ENCODE results near the gene LRMDA.

DNA sequence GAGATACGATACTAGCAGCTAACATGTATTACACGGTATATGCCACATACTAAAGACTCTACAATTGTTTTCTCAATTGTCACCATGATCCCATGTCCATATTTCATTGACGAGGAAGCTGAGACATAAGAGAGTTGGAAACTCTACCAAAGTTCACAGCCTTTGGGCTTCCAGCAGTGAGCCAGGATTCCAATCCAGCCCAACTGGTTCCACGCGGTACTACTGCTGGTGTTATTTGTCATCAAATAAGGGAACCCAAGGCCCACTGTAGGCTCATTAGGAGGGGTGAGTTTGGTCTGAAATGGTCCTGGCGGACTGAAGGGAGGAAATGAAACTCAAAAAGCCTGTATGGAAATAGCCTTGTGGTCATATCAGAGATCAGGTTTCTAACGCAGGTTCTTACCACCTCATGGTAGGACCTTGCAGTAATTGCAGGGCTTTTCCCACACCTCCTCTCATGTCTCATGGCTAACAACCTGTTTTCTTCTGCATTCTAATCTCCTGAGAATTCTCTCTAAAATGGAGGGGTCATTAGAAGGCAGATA is 814.6 kb downstream of the LRMDA start:
- TF ChIP-seq EZH2 (IDR thresholded peaks at IDR 0.05; ENCODE audit: low read length): no peak
- TF ChIP-seq, protein P1, sequence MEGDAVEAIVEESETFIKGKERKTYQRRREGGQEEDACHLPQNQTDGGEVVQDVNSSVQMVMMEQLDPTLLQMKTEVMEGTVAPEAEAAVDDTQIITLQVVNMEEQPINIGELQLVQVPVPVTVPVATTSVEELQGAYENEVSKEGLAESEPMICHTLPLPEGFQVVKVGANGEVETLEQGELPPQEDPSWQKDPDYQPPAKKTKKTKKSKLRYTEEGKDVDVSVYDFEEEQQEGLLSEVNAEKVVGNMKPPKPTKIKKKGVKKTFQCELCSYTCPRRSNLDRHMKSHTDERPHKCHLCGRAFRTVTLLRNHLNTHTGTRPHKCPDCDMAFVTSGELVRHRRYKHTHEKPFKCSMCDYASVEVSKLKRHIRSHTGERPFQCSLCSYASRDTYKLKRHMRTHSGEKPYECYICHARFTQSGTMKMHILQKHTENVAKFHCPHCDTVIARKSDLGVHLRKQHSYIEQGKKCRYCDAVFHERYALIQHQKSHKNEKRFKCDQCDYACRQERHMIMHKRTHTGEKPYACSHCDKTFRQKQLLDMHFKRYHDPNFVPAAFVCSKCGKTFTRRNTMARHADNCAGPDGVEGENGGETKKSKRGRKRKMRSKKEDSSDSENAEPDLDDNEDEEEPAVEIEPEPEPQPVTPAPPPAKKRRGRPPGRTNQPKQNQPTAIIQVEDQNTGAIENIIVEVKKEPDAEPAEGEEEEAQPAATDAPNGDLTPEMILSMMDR (optimal IDR thresholded peaks at IDR 0.05 in 1 of 3, IDR thresholded peaks at IDR 0.05 in 1 of 3, conservative IDR thresholded peaks at IDR 0.05 in 1 of 3; ENCODE audit: extremely low read depth in 1 of 3, insufficient read depth in 2 of 3, low read length in 3 of 3): no peak

Measured in keratinocyte (primary cell).